HepG2 (cell line): ENCODE measurements around the gene ACSL5. TPM values are rescaled to one million over a fixed set of nuclear protein-coding genes. Genes with fewer than 3 reads are reported as not detected.

Experiments
- ATAC-seq: fragments of 200-7000 bp; cut with Tn5 transposase; 3 replicates; pipeline ENCODE4 v1.9.1; 2020; ENCODE audit warnings: mild to moderate bottlenecking, moderate library complexity
- BruUV-seq: library from RNA; stranded (reverse); fragments of 400-500 nt; replicated peaks from 2 replicates; lab custom pipeline; 2021; lab: Mats Ljungman, UMichigan
- CTCF ChIA-PET: fragments of 300-600 bp; formaldehyde crosslinking; extraction: SDS; loops from one replicate; lab custom pipeline; 2021; ENCODE audit warnings: low total read pairs, inconsistent platforms, low intra/inter-chr PET ratio; lab: Yijun Ruan, JAX
- POLR2A ChIA-PET: fragments of 350-600 bp; sonication (Branson Sonifier 250); formaldehyde crosslinking; loops from one replicate; lab custom pipeline; 2020; ENCODE audit warnings: antibody characterized with exemption, inconsistent platforms; lab: Yijun Ruan, JAX
- DNase-seq: peaks from one replicate; pipeline ENCODE4 v3.0.0-alpha.2; 2015; ENCODE audit warnings: low spot score
- FAIRE-seq: peaks from 3 replicates; lab custom pipeline; 2011; peaks lifted over from hg19 to GRCh38; lab: Jason Lieb, UNC
- H2AFZ ChIP-seq: one replicate; pipeline ENCODE4 v1.6.1; 2011; ENCODE audit warnings: low read length, inconsistent platforms
- H3K27ac ChIP-seq: fragments of 300-600 bp; 3 replicates; pipeline ENCODE4 v1.8.0; 2011; ENCODE audit warnings: mixed run types, mild to moderate bottlenecking, mixed read lengths, low read length, inconsistent platforms; ENCODE audit not compliant: insufficient read depth; ENCODE audit errors: extremely low read length
- H3K27me3 ChIP-seq, 2 experiments: fragments of 200-600 bp in 1 of 2; 2 replicates in 1 of 2; 3 replicates in 1 of 2; pipeline versions ENCODE4 v1.6.0 to v1.8.0; 2011; ENCODE audit warnings: low read length in 2 of 2, mild to moderate bottlenecking in 2 of 2, moderate library complexity in 2 of 2, inconsistent platforms in 1 of 2; ENCODE audit not compliant: insufficient read depth in 2 of 2, control insufficient read depth in 1 of 2
- H3K36me3 ChIP-seq, 2 experiments: fragments of 200-600 bp in 1 of 2; replicated peaks in 1 of 2; 2 replicates in 1 of 2; 3 replicates in 1 of 2; pipeline versions ENCODE4 v1.5.1 to v1.8.0; 2011; ENCODE audit warnings: low read length in 2 of 2, inconsistent platforms in 1 of 2; ENCODE audit not compliant: insufficient read depth in 2 of 2, control insufficient read depth in 1 of 2
- H3K4me1 ChIP-seq: 2 replicates; pipeline ENCODE4 v1.5.1; 2012; ENCODE audit warnings: low read length, inconsistent platforms; ENCODE audit not compliant: insufficient read depth
- H3K4me2 ChIP-seq: 2 replicates; pipeline ENCODE4 v1.6.0; 2011; ENCODE audit warnings: low read depth, low read length, inconsistent platforms
- H3K4me3 ChIP-seq, 3 experiments: fragments of 200-600 bp in 1 of 3; sonication (generic), shearing (Covaris generic) in 1 of 3; replicated peaks in 1 of 3; 2 replicates each; pipeline ENCODE4 v1.5.1; 2011 to 2016; ENCODE audit warnings: low read length in 3 of 3, inconsistent platforms in 2 of 3, low read depth in 2 of 3, mild to moderate bottlenecking in 2 of 3, control low read depth in 1 of 3, mixed read lengths in 1 of 3; ENCODE audit not compliant: insufficient read depth in 1 of 3
- H3K79me2 ChIP-seq: one replicate; pipeline ENCODE4 v1.6.1; 2011; ENCODE audit warnings: low read length, inconsistent platforms; ENCODE audit not compliant: insufficient read depth
- H3K9ac ChIP-seq: 2 replicates; pipeline ENCODE4 v1.6.0; 2011; ENCODE audit warnings: mild to moderate bottlenecking, low read depth, low read length, inconsistent platforms; ENCODE audit not compliant: insufficient read depth
- H3K9me3 ChIP-seq: 2 replicates; pipeline ENCODE4 v1.5.1; 2012; ENCODE audit warnings: mild to moderate bottlenecking, low read length
- H4K20me1 ChIP-seq: 2 replicates; pipeline ENCODE4 v1.6.0; 2011; ENCODE audit warnings: inconsistent platforms, mild to moderate bottlenecking, low read length, moderate library complexity; ENCODE audit not compliant: insufficient read depth
- CENPX ChIP-seq: sonication (generic); formaldehyde crosslinking; IDR thresholded peaks from 2 replicates; pipeline ENCODE4 v1.9.0; 2021; ENCODE audit warnings: mild to moderate bottlenecking, missing genetic modification reagents, moderate library complexity
- HNF4G ChIP-seq, 2 experiments: sonication (generic) in 1 of 2; formaldehyde crosslinking in 1 of 2; IDR thresholded peaks; 2 replicates each; pipeline versions ENCODE4 v1.4.0 to v1.6.1; 2011 to 2020; ENCODE audit warnings: borderline replicate concordance in 2 of 2, low read depth in 2 of 2, mild to moderate bottlenecking in 2 of 2, low read length in 1 of 2, missing genetic modification reagents in 1 of 2, moderate library complexity in 1 of 2
- KAT8 ChIP-seq: IDR thresholded peaks from 2 replicates; pipeline ENCODE4 v1.6.1; 2016; ENCODE audit warnings: missing genetic modification reagents, missing compliant biosample characterization
- KIAA2018 ChIP-seq: sonication (generic); formaldehyde crosslinking; IDR thresholded peaks from 2 replicates; pipeline ENCODE4 v1.5.0; 2020; ENCODE audit warnings: mild to moderate bottlenecking, missing genetic modification reagents, borderline replicate concordance
- MED1 ChIP-seq: sonication (generic); formaldehyde crosslinking; IDR thresholded peaks from 2 replicates; pipeline ENCODE4 v1.4.0; 2020; ENCODE audit warnings: missing genetic modification reagents
- NFRKB ChIP-seq: fragments of 450-650 bp; IDR thresholded peaks from 2 replicates; pipeline ENCODE4 v1.6.1; 2017
- NR2F6 ChIP-seq, 2 experiments: IDR thresholded peaks; 2 replicates each; pipeline ENCODE4 v1.6.1; 2016; ENCODE audit warnings: antibody characterized with exemption in 1 of 2, mild to moderate bottlenecking in 1 of 2
- ONECUT2 ChIP-seq: sonication (generic); formaldehyde crosslinking; IDR thresholded peaks from 2 replicates; pipeline ENCODE4 v1.4.0; 2020; ENCODE audit warnings: missing genetic modification reagents
- TFAP4 ChIP-seq: sonication (generic); IDR thresholded peaks from 2 replicates; pipeline ENCODE4 v1.6.1; 2016; ENCODE audit warnings: low read depth, borderline replicate concordance
- ZNF280B ChIP-seq: sonication (generic); formaldehyde crosslinking; IDR thresholded peaks from 2 replicates; pipeline ENCODE4 v1.5.0; 2020; ENCODE audit warnings: missing genetic modification reagents, mild to moderate bottlenecking, borderline replicate concordance
- ZNF556 ChIP-seq: sonication (generic); formaldehyde crosslinking; IDR thresholded peaks from 2 replicates; pipeline ENCODE4 v1.4.0; 2020; ENCODE audit warnings: mild to moderate bottlenecking, missing genetic modification reagents, borderline replicate concordance
- ZZZ3 ChIP-seq: sonication (generic); formaldehyde crosslinking; IDR thresholded peaks from 2 replicates; pipeline ENCODE4 v1.4.0; 2020; ENCODE audit warnings: missing genetic modification reagents, mild to moderate bottlenecking, borderline replicate concordance
- WGBS: methylation state at CpG from one replicate; pipeline ENCODE4 v1.1.6; 2017; ENCODE audit warnings: low lambda C conversion rate; 5-methylcytosine and 5-hydroxymethylcytosine counted together
- in situ Hi-C: cut with HindIII; loops from 2 replicates; pipeline ENCODE4 v1.10.0; 2017; ENCODE audit warnings: low pct_unique_long_range_greater_than_20kb; ENCODE audit not compliant: extremely low pct_ligation_motif_present
- intact Hi-C: fragments of 100-400 bp; cut with micrococcal nuclease; formaldehyde crosslinking; loops from one replicate; pipeline ENCODE4 v1.10.0; 2022; ENCODE audit not compliant: unreplicated experiment
- polyA plus RNA-seq, 8 experiments: library from polyadenylated mRNA; depleted of rRNA in 3 of 8; stranded (reverse) in 7 of 8; unstranded in 1 of 8; fragments of >200 nt; fragmentation: Illumina TruSeq in 4 of 8; extraction: Trizol in 4 of 8; gene quantifications; 2 replicates each; pipeline versions ENCODE4 v1.2.1 to v1.2.3, GENCODE V29; 2011 to 2016; ENCODE audit warnings: low read depth in 4 of 8, missing spikeins in 1 of 8, mixed read lengths in 1 of 8; ENCODE audit not compliant: insufficient read depth in 1 of 8
- total RNA-seq, 5 experiments: library from RNA; depleted of rRNA; stranded (reverse); fragments of >200 nt; fragmentation: Illumina TruSeq; extraction: Trizol; gene quantifications; 2 replicates each; pipeline ENCODE4 v1.2.3, GENCODE V29; 2016; ENCODE audit warnings: low read depth in 1 of 5

Gene ACSL5
- total and polyA plus RNA-seq, 2 of the 13 experiments (the other 11 are each of a cell fraction or from before 2014, with no cell fraction given) = 56.4 to 82.5 TPM

GRCh38 chr10:112383325-112383724 lies 9.4 kb downstream of the ACSL5 start:
- H3K27ac ChIP-seq = peak overlapping the region; percentile 65
- peak overlapping the region; percentile 50; the same call in 1 of the 2 replicates for H3K4me2 ChIP-seq
- H3K79me2 ChIP-seq = peaks cover 67% of the 10 kb centered on the region
- peaks cover 100% of the 10 kb centered on the region for H3K4me1 ChIP-seq
- H3K27me3 ChIP-seq = no peaks in the 10 kb centered on the region
- 19% methylated on average over 3 of the region's 3 CpGs for WGBS
- ChIA-PET POLR2A (interaction anchor here (0.7 to 7.6 kb wide), 11 partner anchors 8 to 158 kb away, joined by 3 to 72 read pairs (median 4); partner anchors contain the start of gene ACSL5), CTCF (no interaction called here)
- peaks cover 0 to 2% of the 10 kb centered on the region in 2 experiments; a peak in 3 of 5 replicates for H3K36me3 ChIP-seq
- in situ Hi-C loops = no loop called here
- BruUV-seq = no TSS peak
- H3K9me3 ChIP-seq = no peaks in the 10 kb centered on the region
- DNase-seq = peak; percentile 72
- no peak overlapping the region for H2AFZ ChIP-seq
- FAIRE-seq = peak; percentile 68
- H3K4me3 ChIP-seq = no peak overlapping the region
- peak; percentile 56 for ATAC-seq
- intact Hi-C loops = loop anchor here (1.0 kb wide), 1 partner anchor 11 kb away; no protein-coding TSS in a partner anchor
- no peaks in the 10 kb centered on the region for H4K20me1 ChIP-seq
- H3K9ac ChIP-seq = no peak overlapping the region
- TF ChIP-seq CENPX (CRISPR knock-in tag) (no peak), KAT8 (CRISPR knock-in tag) (0 out of 2 replicates have a peak, but pooled peaks have one; percentile 18), ZNF556 (CRISPR knock-in tag) (no peak), ZNF280B (CRISPR knock-in tag) (no peak), NFRKB (no peak), TFAP4 (0 out of 2 replicates have a peak, but pooled peaks have one; percentile 33), ONECUT2 (CRISPR knock-in tag) (no peak), MED1 (CRISPR knock-in tag) (peak; percentile 57), KIAA2018 (CRISPR knock-in tag) (no peak), NR2F6 (IDR thresholded peaks at IDR 0.05) (peak; percentile 38; the same call in 1 of the 2 replicates), NR2F6 (CRISPR knock-in tag; IDR thresholded peaks at IDR 0.05) (no peak), HNF4G (IDR thresholded peaks at IDR 0.05; ENCODE audit: borderline replicate concordance, low read depth, low read length) (peak; percentile 19; the same call in 1 of the 2 replicates), HNF4G (CRISPR knock-in tag; IDR thresholded peaks at IDR 0.05; ENCODE audit: borderline replicate concordance, low read depth) (no peak), ZZZ3 (CRISPR knock-in tag) (no peak)
